Measurements from ENCODE around the gene COG5.
"Not testable (repeated sequence)": the region's sequence is repeated elsewhere in the genome, so short reads cannot be mapped to it uniquely, and the experiment has no call there.

Gene COG5

DNA sequence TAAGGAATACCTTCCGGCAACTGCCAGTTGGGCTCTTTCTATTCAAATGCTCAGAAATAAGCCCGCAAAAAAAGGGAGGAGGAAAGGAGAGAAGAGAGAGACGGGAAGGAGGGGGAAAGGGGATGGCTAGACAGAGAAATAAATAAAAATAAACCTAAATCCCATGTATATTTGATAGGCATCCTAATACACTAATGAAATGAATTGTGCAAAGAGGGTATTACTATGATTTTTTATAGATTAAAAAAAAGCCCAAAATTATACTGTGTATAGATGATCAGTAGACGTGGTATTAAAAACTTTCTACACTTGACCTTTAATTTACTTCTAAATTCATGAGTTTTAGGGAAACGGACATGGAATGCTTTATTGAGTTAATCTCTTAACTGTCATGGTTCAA lies 305.0 kb downstream of the COG5 start:
- no peak for DNase-seq

DNA sequence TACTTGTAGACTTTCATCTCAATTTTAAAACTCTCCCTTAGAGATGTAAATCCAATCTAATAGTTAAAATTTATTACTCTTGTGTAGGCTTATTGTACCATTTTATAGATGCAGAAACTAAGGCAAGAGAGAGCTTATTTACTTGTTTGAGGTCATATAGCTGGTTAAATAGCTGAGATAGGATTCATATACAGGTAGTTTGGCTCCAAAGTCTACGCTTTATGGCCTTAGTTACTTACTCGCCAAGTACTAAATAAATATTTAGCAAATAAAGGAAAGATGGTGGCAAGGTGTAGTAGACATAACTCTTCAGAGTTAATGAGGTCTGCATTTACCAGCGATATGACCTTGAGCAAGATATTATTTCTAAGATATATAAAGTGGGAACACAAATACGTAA lies 308.1 kb downstream of the COG5 start:
- DNase-seq: no peak

DNA sequence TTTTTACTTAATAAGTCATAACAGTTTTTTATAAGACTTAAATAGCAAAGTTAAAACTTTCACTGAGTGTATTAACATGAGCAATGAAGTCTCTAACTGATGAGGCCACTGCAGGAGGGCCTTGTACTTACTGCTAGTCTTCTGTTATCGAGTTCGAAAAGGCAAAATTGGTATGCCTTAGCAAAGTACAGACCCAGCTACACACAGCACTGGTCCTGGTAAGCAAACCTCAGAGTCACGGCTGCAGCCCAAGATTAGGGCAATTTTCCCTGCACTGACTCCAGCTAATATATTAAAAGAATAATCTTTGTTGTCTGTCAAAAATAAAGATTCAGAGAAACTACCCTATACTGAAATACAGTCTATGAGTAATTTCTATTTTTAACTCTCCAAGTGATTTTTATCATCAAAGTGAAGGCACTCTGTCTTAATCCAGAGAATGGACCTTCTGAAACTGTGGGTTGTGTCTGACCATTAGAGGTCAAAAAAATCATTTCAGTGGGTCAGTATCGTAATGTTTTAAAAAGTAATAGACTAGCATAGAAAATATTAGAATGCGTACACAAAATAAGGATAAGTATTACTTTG lies 309.2 kb downstream of the COG5 start:
- no peak for DNase-seq

DNA sequence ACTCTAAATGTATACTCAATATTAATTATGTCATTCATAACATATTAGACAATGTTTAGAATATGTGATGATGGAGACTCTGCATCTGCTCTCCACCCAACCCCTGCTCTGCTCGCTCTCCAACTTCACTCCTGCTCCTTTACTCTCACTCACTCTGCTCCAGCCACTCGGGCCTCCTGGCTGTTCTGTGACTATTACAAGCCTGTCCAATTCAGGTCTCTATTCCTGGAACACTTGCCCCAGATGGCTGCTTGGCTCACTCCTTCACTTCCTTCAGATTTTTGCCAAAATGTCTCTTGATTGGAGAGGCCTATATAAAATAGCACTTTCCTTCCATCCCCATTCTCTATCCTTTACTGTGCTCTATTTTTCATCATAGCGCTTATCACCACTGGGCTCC lies 310.1 kb downstream of the COG5 start:
- no peak for DNase-seq

DNA sequence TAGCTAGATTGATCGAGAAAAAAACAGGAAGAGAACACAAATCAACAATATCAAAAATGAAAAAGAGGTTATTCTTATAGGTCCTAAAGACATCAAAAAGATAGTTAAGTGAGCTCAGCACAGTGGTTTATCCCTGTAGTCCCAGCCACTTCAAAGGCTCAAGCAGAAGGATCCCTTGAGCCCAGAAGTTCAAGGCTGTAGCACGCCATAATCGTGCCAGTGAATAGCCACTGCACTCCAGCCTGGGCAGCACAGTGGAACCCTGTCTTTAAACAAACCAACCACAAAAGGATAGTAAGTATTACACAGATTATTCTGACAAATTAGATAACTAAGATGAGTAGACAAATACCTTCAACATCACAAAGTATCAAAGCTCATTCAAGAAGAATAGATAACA lies 311.8 kb downstream of the COG5 start:
- no peak for DNase-seq

DNA sequence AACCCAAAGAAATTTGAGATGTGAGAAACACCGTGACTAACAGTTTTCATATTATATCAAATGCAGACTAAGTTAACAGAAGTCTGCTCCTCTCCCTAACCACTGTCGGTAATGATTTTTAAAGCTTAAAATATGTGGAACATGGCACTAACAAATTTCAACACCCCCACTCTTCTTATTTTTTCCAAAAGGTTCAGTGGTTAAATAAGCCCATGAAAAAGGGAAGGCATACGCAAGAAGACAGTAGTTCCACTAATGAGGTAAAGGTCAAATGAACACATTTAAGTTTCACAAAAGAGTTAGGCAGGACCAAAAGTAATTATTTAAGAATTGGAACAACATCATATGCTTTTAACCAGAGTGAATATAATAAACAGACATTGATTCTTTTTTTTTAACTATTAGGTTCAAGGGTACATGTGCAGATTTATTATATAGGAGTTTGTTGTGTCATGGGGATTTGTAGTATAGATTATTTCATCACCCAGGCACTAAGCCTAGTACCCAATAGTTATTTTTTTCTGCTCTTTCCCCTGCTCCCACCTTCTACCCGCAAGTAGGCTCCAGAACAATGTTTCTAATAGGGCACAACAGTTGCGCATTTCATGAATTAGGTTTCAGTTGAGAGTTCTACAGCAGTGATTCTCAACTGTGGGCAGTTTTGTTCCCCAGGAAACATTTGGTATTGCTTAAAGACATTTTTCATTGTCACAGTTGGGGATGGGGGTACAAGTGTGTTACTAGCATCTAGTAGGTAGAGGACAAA lies 315.0 kb downstream of the COG5 start:
- no peak for DNase-seq

DNA sequence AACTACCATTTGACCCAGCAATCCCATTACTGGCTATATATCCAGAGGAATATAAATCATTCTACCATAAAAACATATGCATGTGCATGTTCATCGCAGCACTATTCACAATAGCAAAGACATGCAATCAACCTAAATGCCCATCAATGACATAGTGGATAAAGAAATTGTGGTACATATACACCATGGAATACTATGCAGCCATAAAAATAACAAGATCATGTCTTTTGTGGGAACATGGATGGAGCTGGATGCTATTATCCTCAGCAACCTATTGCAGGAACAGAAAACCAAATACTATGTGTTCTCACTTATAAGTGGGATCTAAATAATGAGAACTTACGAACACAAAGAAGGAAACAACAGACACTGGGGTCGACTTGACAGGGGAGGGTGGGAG lies 316.9 kb downstream of the COG5 start:
- not testable (repeated sequence) for DNase-seq

DNA sequence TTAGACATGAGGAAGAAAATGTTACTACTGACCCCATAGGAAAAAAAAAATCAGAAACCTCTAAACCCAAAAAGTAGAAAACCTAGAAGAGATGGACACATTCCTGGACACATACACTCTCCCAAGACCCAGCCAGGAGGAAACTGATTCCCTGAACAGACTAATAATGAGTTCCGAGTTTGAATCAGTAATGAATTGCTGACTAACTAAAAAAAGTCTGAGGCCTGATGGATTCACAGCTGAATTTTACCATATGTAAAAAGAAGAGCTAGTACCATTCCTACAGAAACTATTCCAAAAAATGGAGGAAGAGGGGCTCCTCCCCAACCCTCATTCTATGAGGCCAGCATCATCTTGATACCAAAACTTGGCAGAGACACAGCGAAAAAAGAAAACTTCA lies 319.1 kb downstream of the COG5 start:
- no peak for DNase-seq

DNA sequence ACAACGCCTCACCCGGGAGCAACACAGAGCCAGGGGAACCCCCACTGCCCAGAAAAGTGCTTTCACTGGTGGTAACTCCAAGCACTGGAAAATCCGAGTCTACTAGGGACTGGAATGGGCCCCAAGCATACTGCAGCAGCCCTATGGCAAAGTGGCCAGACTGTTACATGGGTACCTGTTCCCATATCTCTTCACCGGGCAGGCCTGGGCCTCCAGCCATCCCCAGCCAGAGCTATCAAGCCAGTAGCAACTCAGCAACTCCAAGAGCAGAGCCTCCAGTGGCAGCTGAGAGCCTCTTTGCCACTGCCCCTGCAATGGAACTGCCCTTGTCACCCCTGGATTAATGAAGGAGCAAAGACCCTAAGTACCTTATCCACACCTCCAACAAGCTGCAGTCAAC lies 321.5 kb downstream of the COG5 start:
- DNase-seq: no peak

DNA sequence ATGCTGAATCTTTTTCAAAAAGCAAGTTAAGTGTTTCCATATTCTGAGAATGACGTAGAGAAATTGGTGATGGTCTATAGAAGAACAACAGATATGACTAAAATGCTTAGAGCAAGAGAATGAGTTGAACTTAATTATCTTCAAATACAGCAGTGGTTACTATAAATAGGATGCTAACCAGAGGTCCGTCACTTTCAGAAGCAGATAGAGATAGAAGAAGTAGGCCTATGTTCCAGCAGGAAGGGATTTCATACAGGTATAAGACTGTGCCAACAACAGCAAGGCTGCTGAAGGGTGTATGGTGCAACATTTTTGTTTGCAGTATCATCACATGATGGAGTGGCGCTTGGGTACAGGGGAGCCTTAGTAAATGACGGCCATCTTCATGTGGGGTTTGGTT lies 326.3 kb downstream of the COG5 start:
- DNase-seq: no peak

DNA sequence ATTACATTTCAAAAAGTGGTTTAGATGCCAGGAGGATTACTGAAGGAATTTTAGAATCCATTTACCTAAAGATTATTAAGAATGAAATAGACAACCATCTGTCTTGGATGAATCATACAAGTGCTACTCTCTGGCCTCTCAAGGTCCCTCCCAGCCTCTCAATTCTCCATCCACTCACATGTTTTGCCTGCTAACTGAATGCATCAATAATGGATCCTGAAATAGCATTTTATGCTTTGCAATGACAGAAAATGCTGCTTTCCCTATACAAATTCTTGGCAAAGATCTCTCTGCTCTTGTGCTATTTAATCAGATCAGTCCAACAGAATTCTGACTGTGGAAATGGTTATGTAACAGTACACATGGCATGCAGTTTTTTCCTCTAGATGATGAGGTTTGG lies 326.9 kb downstream of the COG5 start:
- DNase-seq: no peak

DNA sequence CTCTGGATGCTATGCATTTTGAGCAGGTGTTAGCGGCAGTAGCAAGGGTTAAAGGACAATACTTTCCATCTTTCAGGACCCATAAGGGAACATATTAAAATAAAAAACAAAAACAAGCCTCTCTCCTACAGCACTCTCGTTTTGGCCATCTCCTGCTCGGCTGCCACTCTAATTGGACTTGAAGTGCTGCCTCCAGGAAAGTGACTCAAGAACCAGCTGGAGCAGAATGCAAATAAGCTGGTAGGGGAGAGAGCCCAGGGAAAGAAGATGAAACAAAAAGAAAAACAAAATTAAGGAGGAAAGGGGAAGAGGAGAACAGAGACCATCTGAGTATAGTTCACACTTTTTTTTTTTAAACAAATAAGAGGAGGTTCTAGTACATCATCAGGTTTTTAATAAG lies 329.3 kb downstream of the COG5 start:
- no peak for DNase-seq

DNA sequence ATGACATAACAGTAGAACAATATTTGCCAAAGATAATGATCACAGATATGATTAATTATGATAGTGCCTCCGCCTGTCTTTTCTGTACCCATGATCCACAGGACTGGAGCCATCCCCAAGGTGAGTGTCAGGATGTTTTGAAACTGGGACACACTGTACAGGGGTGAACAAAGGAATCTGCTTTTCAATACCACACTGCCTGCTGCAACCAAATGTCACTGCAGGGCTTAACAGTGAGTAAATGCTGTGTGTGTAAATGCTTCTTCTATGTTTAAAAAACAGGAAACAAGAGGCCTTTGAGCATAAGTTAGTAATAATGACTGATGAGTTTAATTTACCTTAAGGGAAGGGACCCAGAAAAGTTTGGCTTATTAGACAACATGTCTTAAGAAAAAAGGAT lies 329.7 kb downstream of the COG5 start:
- no peak for DNase-seq

DNA sequence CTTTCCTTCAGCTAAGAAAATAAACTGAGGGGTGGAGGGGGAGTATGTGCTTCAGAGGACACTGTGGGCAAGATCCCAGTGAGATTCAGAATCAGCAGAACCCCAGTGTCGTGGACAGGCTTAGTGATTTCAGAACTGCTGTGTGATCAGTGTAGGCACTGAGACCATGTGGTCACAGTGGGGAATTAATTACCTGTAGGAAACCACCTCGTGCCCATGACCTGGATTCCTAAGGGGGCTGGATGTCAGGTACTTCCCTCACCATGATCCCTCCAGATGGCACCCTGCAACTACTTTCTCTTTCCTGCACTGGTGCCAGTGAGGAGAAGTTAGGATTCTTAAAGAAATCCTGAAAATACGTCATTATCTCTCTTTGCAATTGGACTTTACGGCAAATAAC lies 330.5 kb downstream of the COG5 start:
- no peak for DNase-seq

DNA sequence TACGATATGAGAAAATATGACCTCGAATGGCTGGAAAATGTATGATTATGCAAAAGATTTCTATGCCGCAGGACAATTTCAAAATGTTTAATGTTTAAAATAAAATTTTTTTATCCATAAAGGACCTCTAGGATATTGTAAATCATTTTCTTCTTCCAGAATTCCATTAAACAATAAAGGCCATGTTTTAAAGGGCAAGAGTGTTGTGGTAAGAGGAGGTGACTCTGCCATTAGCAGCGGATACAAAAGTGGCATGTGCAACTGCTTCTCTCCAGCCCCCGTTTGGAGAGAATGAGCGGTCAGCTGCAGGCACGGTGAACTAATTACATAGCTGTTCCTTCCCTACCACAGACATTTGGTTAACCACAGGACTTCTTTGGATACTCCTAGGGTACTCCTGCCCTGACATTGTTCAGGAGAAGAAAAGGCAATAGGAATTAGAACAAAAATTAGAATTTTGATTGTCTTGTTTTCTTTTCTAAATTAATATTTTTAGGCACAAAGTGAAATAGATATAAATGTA lies 331.1 kb downstream of the COG5 start:
- no peak for DNase-seq

DNA sequence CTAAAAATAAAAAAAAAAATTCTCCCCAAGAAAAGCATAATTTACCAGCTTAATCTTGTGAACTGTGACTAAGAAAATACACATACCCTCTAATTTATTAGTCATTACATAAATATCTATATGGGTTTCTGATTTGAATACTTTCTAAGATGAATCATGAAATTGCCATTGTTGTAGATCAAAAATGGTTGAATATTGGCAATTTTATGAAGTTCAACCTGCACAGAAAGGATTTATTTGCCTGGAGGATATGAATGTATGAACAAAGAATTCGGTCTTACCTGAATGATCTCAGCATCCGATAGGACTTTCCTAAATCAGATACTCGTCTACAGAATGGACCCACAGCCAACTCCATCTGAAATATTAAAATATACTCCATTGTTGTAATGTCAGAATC lies 333.4 kb downstream of the COG5 start:
- no peak for DNase-seq

DNA sequence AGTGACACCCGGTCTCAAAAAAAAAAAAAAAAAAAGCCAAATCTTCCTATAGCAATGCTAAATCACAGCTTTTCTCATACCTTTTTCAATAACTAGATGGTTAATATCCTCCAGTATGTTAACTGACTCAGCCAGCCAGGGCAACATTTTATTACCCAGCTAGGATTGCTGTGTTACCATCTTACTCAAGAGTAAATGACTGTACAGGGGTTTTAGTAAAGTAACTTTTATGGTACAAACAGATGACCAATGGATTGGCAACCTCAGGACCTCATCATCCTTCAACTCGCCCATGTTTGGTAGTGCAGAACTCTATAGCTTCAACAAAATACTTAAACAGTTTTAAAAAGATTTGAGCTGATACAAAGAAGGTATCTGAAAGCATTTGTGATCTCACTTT lies 335.4 kb downstream of the COG5 start:
- DNase-seq: no peak

DNA sequence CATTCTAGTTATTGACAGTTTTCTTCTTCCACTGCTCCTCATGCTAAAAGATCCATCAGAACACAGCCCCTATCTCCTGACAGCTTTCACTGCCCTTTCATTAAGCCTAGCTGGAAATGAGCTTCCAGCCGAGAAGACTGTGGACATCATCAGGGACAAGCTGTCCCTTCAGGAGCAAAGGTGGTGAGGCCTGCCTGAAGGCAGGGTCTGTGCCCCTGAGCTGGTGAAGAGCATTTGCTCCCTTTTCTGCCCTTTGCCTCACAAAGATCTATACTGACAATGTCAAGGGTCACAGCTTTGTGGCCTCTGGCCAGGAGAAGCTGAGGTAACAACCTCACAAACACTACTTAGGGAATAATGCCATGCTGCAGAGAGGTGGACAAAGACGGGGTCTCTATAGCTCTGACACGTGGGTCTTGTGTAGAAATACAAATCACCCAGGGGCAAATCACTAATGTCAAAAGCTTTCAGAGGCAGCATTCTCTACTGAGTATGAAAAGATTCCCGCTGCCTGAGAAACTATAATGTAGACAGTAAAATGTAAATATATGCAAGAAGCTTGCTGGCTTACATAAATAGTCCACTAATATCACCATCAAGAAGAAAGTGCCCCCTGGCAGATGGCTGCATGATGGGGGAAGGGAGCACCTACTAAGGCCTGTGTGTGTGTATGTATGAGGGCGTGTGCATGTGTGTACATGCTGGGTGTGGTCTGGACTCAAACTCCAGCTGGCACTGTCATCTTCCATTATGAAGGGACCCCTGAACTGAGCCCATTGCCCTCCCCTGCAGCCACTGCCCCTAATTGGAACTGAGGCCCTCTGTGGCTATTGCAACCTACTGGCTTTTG lies 339.1 kb downstream of the COG5 start:
- no peak for DNase-seq

DNA sequence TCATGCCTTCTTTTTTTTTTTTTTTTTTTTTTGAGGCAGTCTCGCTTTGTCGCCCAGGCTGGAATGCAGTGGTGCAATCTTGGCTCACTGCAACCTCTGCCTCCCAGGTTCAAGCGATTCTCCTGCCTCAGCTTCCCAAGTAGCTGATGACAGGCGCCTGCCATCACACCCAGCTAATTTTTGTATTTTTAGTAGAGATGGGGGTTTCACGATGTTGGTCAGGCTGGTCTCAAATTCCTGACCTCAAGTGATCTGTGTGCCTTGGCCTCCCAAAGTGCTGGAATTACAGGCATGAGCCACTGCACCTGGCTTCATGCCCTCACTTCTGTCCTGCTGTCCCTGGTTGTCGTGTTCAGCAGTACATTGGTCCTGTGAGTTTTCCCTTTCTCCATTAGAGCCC lies 342.9 kb downstream of the COG5 start:
- not testable (repeated sequence) for DNase-seq

DNA sequence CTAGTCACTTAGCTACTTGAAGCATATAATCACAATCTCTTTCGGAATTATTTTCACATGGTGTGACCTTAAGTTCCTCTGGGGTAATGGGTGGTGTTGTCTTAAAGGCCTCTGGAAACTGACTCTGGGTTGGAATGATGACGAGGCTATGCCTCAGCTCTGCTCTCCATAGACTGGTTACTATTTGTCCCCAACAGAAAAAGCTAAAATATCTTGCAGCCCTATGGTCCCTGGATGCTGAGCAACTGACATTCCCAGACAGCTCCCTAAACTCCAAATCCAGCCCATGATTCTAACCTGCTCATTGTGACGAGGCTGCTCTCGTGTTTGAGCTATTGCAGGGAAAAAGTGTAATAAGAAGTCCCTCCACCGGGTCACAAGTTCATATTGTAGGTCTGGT lies 343.4 kb downstream of the COG5 start:
- no peak for DNase-seq

DNA sequence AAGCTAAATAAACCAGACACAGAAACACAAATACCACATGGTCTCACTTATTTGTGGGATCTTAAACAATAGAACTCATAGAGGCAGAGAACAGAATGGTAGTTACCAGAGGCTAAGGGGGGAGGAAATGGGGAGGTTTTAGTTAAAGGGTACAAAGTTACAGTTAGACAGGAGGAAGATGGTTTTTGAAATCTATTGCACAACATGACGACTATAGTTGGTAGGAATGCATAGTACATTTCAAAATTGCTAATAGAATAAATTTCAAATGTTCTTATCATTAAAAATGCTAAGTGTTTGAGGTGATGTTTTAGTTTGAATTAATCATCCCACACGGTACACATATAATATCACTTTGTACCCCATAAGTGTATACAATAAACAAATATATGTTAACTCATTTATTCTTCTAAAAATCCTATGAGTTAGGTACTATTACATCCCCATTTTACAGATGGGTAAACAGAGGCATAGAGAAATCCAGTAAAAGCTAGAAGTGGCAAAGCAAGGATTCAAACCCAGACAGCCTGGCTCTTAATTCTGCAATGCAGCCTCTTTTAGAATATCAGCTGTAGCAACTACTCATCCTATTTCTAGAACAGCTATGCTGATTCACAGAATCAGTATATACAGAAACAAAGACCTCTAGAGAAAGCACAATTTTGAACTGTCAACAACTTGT lies 344.0 kb downstream of the COG5 start:
- DNase-seq: no peak

DNA sequence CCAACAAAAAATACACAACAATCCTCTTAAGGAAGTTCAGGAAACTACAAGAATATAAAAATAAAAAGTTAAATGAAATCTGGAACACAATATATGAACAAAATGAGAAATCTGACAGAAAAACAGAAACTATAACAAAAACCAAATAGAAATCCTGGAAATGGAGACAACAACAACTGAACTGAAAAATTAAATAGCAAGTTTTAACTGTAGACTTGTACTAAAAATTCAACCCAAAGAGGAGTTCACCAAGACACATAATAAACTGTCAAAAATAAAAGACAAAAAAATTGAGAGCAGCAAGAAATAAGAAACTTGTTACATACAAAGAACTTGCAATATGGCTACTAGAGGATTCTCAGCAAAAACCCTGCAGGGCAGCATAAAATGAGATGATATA lies 349.8 kb downstream of the COG5 start:
- DNase-seq: no peak

DNA sequence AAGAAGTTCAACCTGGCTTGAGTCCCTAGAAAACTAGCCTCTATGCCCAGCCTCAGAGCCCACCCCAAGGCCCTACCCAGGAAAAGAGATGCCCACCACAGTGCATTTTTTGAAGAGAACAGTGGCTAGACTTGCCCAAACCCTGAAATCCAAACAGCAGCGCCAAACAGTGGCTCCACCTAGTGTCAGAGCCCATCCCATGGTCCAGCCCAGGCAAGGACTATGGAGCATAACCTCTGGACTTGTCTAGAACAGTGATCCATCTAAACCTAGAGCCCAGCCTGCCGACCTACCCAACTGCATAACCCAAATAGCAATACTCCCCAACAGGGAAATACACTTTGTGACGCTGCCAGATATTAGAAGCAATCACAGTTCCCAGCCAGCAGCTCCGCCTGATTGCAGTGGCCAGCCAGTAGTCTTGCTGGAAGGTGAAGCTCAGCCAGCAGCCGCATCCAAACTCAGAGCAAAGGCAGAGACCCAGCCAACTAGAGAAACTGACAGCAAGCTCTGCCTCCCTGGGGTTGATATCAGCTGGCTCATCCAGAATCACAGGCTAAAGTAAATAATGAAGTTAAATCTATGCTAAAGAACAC lies 350.4 kb downstream of the COG5 start:
- no peak for DNase-seq
